Measurements from ENCODE around the gene GOLGA8N. TPM values are rescaled to one million over a fixed set of nuclear protein-coding genes. Genes with fewer than 3 reads are reported as not detected.
A peak's percentile ranks its signal among the peaks of the same experiment; 100 is the strongest.

Gene GOLGA8N
- polyA plus RNA-seq, 1 donor (not counting 4 experiments of a cell fraction or from before 2014, with no cell fraction given): 0.87 TPM

DNA sequence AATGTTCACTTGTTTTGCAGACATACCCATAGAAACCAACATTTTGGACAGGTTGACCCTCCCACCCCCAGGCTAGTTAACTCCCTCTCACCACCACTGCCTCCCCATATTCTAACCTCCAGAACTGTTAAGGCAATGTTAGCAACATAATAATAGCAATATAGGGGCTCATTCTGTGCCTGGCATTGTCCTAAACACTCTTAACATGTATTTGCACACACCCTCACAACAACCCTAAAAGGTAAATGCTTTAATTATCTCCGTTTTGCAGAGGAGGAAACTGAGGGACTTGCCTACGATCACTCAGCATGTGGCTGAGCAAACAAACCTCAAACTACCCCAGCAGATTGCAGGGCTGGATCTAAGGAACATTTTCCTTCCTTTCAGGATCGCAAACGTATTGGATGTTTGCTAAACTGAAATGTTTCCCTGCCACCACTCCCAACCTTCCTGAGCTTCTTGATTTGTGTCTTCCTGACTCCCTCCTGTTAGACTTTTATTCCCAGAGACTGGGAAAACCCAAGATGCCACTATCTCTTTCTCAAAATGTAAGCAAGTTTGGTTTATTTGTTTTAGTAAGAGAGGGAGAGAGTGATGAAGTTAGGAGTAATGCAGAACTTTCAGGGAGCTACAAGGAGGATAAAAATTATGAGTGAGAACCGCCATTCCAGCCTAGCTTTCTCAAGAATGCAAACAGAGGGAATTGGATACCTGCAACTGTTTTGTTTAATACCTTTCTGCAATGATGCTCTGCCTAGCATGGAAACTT lies 49.6 kb downstream of the GOLGA8N start:
- Histone ChIP-seq H3K4me1 (ENCODE audit: control insufficient read depth, extremely low read depth, insufficient read depth, low read length) (peaks cover 26% of the 10 kb centered on the region), H3K9me3 (ENCODE audit: control insufficient read depth, low read depth, low read length) (no peaks in the 10 kb centered on the region), H3K79me2 (ENCODE audit: control insufficient read depth, insufficient read depth, low read length) (no peaks in the 10 kb centered on the region), H2AFZ (ENCODE audit: control insufficient read depth, low read length) (no peak overlapping the region), H3K4me2 (ENCODE audit: control insufficient read depth, extremely low read depth, insufficient read depth, low read depth, low read length) (no peak overlapping the region), H3K36me3 (ENCODE audit: control insufficient read depth in 2 of 2, extremely low read depth in 1 of 2, insufficient read depth in 2 of 2, low read length in 2 of 2) (peaks cover 0 to 3% of the 10 kb centered on the region in 2 experiments), H3K9ac (ENCODE audit: control insufficient read depth, extremely low read depth, insufficient read depth, low read length) (no peak overlapping the region), H3K27ac (ENCODE audit: control insufficient read depth, insufficient read depth, low read length) (no peak overlapping the region), H4K20me1 (ENCODE audit: control insufficient read depth, extremely low read depth, insufficient read depth, low read length) (no peaks in the 10 kb centered on the region), H3K4me3 (ENCODE audit: control insufficient read depth in 2 of 3, extremely low read depth in 1 of 3, insufficient read depth in 2 of 3, low read depth in 1 of 3, low read length in 3 of 3) (no peak overlapping the region), H3K27me3 (ENCODE audit: control insufficient read depth, extremely low read depth, insufficient read depth, low read length) (no peaks in the 10 kb centered on the region), H3K9me1 (ENCODE audit: control insufficient read depth, extremely low read depth, insufficient read depth, low read length) (no peaks in the 10 kb centered on the region)
- FAIRE-seq: no peak
- dilution Hi-C loops (cut with MboI; ENCODE audit: extremely low pct_ligation_motif_present, low sequenced_read_pairs): no loop called here
- TF ChIP-seq, protein P1, sequence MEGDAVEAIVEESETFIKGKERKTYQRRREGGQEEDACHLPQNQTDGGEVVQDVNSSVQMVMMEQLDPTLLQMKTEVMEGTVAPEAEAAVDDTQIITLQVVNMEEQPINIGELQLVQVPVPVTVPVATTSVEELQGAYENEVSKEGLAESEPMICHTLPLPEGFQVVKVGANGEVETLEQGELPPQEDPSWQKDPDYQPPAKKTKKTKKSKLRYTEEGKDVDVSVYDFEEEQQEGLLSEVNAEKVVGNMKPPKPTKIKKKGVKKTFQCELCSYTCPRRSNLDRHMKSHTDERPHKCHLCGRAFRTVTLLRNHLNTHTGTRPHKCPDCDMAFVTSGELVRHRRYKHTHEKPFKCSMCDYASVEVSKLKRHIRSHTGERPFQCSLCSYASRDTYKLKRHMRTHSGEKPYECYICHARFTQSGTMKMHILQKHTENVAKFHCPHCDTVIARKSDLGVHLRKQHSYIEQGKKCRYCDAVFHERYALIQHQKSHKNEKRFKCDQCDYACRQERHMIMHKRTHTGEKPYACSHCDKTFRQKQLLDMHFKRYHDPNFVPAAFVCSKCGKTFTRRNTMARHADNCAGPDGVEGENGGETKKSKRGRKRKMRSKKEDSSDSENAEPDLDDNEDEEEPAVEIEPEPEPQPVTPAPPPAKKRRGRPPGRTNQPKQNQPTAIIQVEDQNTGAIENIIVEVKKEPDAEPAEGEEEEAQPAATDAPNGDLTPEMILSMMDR (optimal IDR thresholded peaks at IDR 0.05 in 1 of 3, IDR thresholded peaks at IDR 0.05 in 1 of 3, conservative IDR thresholded peaks at IDR 0.05 in 1 of 3; ENCODE audit: extremely low read depth in 1 of 3, insufficient read depth in 2 of 3, low read length in 3 of 3): no peak
- TF ChIP-seq EZH2 (IDR thresholded peaks at IDR 0.05; ENCODE audit: low read length): no peak
- no peak for DNase-seq (ENCODE audit: low read depth, low spot score)

DNA sequence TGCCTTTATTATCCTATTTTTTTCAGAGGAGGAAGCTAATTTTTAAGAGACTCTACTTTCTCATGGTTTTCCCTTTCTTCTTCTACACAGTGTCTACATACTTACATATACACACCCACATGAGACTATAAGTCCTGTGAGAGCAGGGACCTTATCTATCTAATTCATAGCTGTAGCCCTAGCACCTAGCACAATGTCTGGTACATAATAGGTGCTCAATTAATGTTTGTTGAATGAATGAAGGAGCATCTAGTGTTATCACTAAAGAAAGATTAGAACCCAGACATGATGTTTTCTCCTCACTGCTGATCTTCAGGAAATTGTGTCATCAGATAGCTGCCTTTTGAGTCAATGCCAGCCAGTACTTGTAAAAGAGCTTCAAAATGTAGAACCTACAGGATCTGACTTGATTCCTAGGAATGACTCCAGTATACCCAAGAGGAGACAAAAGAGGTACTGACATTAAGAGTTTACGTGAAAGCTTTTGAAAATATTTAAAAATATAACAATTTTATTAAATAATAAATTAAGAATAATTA lies 50.7 kb downstream of the GOLGA8N start:
- H3K9ac ChIP-seq (ENCODE audit: control insufficient read depth, extremely low read depth, insufficient read depth, low read length): no peak overlapping the region
- H3K4me3 ChIP-seq (ENCODE audit: control insufficient read depth in 2 of 3, extremely low read depth in 1 of 3, insufficient read depth in 2 of 3, low read depth in 1 of 3, low read length in 3 of 3): no peak overlapping the region
- no peaks in the 10 kb centered on the region for H3K9me3 ChIP-seq (ENCODE audit: control insufficient read depth, low read depth, low read length)
- no peaks in the 10 kb centered on the region for H3K27me3 ChIP-seq (ENCODE audit: control insufficient read depth, extremely low read depth, insufficient read depth, low read length)
- peak; percentile 68 for DNase-seq (ENCODE audit: low read depth, low spot score)
- peak overlapping the region; percentile 49 for H3K4me2 ChIP-seq (ENCODE audit: control insufficient read depth, extremely low read depth, insufficient read depth, low read depth, low read length)
- H3K9me1 ChIP-seq (ENCODE audit: control insufficient read depth, extremely low read depth, insufficient read depth, low read length): no peaks in the 10 kb centered on the region
- H3K4me1 ChIP-seq (ENCODE audit: control insufficient read depth, extremely low read depth, insufficient read depth, low read length): peaks cover 26% of the 10 kb centered on the region
- H3K36me3 ChIP-seq (ENCODE audit: control insufficient read depth in 2 of 2, extremely low read depth in 1 of 2, insufficient read depth in 2 of 2, low read length in 2 of 2): peaks cover 0 to 3% of the 10 kb centered on the region in 2 experiments
- H3K79me2 ChIP-seq (ENCODE audit: control insufficient read depth, insufficient read depth, low read length): no peaks in the 10 kb centered on the region
- FAIRE-seq: peak; percentile 79
- H3K27ac ChIP-seq (ENCODE audit: control insufficient read depth, insufficient read depth, low read length): peak overlapping the region; percentile 53
- peak overlapping the region; percentile 87 for H2AFZ ChIP-seq (ENCODE audit: control insufficient read depth, low read length)
- TF ChIP-seq, protein P1 (optimal IDR thresholded peaks at IDR 0.05 in 1 of 3, IDR thresholded peaks at IDR 0.05 in 1 of 3, conservative IDR thresholded peaks at IDR 0.05 in 1 of 3; ENCODE audit: extremely low read depth in 1 of 3, insufficient read depth in 2 of 3, low read length in 3 of 3): no peak
- TF ChIP-seq EZH2 (IDR thresholded peaks at IDR 0.05; ENCODE audit: low read length): no peak
- H4K20me1 ChIP-seq (ENCODE audit: control insufficient read depth, extremely low read depth, insufficient read depth, low read length): no peaks in the 10 kb centered on the region
- dilution Hi-C loops (cut with MboI; ENCODE audit: extremely low pct_ligation_motif_present, low sequenced_read_pairs): no loop called here
